Measurements from ENCODE around the gene GLCE.

- TF ChIP-seq POLR2A (IDR thresholded peaks at IDR 0.05) (no peak), CTCF (IDR thresholded peaks at IDR 0.05) (no peak)
These were observed 45.6 kb downstream of the GLCE start for GRCh38 chr15:69206079-69206478.

Data from Peyer's patch (tissue), 4 donors.